ENCODE results near the gene LMBRD1.
A peak's percentile ranks its signal among the peaks of the same experiment; 100 is the strongest.
"Not testable (repeated sequence)": the region's sequence is repeated elsewhere in the genome, so short reads cannot be mapped to it uniquely, and the experiment has no call there.

The LMBRD1 gene

DNA sequence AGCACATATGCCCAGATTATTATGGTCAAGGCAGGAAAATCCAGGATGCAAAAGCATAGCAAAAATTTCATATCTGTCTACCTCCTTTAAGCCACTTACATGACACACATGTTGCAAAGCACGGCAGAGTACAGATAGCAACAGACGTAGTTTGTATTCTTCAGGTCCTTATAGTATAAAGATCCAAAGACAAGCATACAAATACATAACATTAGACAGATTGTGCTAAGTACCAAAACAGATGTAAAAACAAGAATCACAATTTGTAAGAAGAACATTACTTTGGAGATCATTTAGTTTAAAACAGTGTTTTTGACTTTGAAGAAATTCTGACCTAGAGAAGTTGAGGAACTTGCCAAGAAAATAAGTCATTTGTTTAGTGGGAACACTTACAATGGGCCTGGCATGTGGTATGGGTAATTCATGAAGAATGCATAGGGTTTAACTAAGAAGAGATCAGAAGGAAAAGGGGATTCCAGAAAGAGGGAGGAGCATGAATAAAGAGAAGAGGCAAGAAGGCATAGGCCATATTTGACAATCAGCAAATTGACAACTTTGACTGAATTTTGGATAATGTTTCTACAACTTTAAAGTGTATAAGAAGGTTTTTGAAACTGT is 30.6 kb upstream of the LMBRD1 start:
- no peak overlapping the region for H3K4me3 ChIP-seq (ENCODE audit: low read depth, low read length)
- DNase-seq (ENCODE audit: low read depth, low spot score), result peak; percentile 9
- CTCF ChIA-PET, result no interaction called here
- TF ChIP-seq, protein P1, sequence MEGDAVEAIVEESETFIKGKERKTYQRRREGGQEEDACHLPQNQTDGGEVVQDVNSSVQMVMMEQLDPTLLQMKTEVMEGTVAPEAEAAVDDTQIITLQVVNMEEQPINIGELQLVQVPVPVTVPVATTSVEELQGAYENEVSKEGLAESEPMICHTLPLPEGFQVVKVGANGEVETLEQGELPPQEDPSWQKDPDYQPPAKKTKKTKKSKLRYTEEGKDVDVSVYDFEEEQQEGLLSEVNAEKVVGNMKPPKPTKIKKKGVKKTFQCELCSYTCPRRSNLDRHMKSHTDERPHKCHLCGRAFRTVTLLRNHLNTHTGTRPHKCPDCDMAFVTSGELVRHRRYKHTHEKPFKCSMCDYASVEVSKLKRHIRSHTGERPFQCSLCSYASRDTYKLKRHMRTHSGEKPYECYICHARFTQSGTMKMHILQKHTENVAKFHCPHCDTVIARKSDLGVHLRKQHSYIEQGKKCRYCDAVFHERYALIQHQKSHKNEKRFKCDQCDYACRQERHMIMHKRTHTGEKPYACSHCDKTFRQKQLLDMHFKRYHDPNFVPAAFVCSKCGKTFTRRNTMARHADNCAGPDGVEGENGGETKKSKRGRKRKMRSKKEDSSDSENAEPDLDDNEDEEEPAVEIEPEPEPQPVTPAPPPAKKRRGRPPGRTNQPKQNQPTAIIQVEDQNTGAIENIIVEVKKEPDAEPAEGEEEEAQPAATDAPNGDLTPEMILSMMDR (IDR thresholded peaks at IDR 0.05; ENCODE audit: insufficient read depth, low read length, missing control alignments), result no peak
- POLR2A ChIA-PET, result no interaction called here

DNA sequence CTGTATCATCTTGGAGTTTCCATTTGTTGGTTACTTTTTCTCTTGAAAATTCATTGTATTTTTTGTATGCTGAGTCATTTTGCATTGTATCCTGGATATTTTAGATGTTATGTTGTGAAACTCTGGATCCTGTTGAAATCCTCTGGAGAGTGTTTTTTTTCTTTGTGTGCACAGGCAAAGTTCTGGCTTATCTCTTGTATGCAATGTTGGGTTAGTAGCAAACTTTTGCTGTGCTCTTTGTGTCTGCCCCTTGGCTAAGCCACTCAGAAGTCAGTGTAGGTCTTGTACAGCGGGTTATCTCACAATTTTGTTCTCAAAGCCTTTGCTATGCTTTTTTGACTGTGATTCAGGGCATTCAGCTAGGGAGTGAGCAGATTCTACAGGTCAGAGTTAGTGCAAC is 29.1 kb upstream of the LMBRD1 start:
- CTCF ChIA-PET, result no interaction called here
- TF ChIP-seq, protein P1 (IDR thresholded peaks at IDR 0.05; ENCODE audit: insufficient read depth, low read length, missing control alignments), result no peak
- no peak for DNase-seq (ENCODE audit: low read depth, low spot score)
- no peak overlapping the region for H3K4me3 ChIP-seq (ENCODE audit: low read depth, low read length)
- POLR2A ChIA-PET, result no interaction called here

DNA sequence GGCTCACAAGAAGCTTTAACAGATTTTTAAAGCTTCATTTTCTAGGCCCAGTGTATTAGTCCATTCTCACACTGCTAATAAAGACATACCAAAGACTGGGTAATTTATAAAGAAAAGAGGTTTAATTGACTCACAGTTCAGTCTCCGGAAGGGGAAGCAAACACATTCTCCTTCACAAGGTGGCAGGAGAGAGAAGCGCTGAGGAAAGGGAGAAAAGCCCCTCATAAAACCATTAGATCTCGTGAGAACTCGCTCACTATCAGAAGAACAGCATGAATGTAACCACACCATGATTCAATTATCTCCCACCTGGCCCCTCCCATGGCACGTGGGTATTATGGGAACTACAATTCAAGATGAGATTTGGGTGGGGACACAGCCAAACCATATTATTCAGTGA is 27.5 kb upstream of the LMBRD1 start:
- H3K4me3 ChIP-seq (ENCODE audit: low read depth, low read length); DNase-seq (ENCODE audit: low read depth, low spot score); CTCF ChIA-PET; POLR2A ChIA-PET: not testable (repeated sequence)

DNA sequence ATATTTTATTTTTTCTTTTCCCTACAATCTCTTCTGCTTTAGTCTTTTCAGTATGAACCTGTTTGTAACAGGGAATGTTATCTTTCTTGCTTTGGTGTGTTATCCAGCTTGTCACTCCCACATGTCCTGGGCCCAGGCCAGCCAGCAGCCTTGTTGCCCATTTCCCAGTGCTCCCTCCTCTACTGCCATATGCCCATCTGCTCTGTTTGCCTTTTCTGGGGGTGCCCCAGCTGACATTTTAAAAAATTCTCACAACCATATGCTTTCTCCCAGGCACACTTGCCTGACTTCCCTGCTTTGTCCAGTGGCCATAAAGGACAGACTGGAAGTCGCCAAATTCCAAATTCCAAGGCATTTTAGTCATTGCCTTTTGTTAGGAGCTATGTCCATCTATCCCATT is 23.6 kb upstream of the LMBRD1 start:
- no peak for DNase-seq (ENCODE audit: low read depth, low spot score)
- POLR2A ChIA-PET, result no interaction called here
- TF ChIP-seq, protein P1 (IDR thresholded peaks at IDR 0.05; ENCODE audit: insufficient read depth, low read length, missing control alignments), result no peak
- CTCF ChIA-PET, result no interaction called here
- no peak overlapping the region for H3K4me3 ChIP-seq (ENCODE audit: low read depth, low read length)

DNA sequence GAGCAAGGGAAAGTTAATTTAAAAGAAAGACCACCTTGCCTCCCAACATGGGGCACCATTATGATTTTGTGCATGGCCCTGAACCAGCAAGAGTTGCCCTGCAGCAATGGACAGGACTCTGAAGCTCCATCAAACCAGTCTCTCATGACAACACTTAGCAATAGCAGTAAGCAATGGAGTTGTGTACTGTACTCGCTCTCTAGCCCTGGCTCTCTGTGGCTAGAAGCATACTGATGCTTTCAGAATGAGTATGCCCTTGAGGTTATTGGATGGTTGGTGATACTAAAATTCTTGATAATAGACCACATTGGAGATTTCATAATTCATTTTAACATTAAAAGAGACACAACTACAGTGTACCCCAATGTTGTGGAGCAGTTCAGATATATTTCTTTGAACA is 23.2 kb upstream of the LMBRD1 start:
- no peak for DNase-seq (ENCODE audit: low read depth, low spot score)
- H3K4me3 ChIP-seq (ENCODE audit: low read depth, low read length), result no peak overlapping the region
- TF ChIP-seq, protein P1 (IDR thresholded peaks at IDR 0.05; ENCODE audit: insufficient read depth, low read length, missing control alignments), result no peak
- ChIA-PET POLR2A (no interaction called here), CTCF (no interaction called here)

DNA sequence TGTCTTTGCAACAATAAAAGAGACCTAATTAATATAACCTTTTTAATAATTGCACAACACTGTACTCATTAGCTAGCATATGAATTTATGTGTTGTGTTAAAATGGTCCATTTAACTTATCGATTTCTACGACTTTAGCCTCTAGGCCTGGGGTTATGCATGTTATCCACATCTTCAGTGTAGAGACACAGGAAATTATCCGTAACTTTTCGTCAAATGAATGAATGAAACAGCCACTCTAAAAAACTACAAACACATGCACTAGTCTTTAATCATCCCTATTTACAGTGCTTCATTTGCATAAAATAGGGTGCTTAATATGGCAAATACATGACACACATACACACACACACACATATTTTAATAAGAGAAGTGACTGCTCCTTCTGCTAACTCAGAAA is 22.3 kb upstream of the LMBRD1 start:
- H3K4me3 ChIP-seq (ENCODE audit: low read depth, low read length), result no peak overlapping the region
- CTCF ChIA-PET, result no interaction called here
- TF ChIP-seq, protein P1 (IDR thresholded peaks at IDR 0.05; ENCODE audit: insufficient read depth, low read length, missing control alignments), result no peak
- POLR2A ChIA-PET, result no interaction called here
- no peak for DNase-seq (ENCODE audit: low read depth, low spot score)

DNA sequence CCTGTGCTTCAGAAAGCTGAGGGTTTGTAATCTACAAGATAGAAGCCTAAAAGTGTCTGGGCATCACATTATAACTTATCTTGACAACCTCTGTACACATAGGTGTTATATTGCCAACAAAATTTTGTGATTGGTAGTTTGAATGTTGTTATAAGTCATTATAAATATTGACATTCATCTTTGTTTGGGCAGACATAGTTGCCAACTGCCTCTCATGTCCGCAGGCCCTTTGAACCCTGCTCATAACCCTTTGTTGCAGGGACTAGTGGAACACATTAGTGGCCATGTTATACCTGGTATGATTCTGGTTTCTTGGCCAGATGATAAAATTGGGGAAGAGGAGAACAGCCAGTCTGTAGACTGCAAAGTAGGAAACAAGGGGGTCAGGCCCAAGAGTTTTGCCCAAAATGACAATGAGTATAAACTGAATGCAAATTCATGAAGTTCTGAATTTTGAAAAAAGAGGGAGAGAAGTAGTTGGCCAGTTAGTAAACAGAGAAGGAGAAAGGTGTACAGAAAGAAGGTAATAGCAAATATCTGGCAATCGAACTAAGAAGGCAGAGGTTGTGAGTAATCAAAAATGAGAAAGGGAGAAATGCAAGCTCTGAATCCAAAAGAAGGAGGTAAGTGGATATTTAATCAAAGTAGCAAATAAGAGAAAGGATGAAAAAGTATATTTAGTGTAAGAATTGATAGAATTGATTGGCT is 21.6 kb upstream of the LMBRD1 start:
- no peak for DNase-seq (ENCODE audit: low read depth, low spot score)
- TF ChIP-seq, protein P1 (IDR thresholded peaks at IDR 0.05; ENCODE audit: insufficient read depth, low read length, missing control alignments), result no peak
- no peak overlapping the region for H3K4me3 ChIP-seq (ENCODE audit: low read depth, low read length)
- ChIA-PET POLR2A (no interaction called here), CTCF (no interaction called here)

Measured in AG04449 (cell line).